ENCODE results near the gene EMX1. TPM values are rescaled to one million over a fixed set of nuclear protein-coding genes. Genes with fewer than 3 reads are reported as not detected.

The EMX1 gene
- total RNA-seq, 1 experiment from 2014 or later = not detected

GRCh38 chr2:72915907-72916742, 1.2 kb upstream of the EMX1 start:
- no peak overlapping the region for H3K27ac ChIP-seq
- no peaks in the 10 kb centered on the region for H3K36me3 ChIP-seq (ENCODE audit: low read depth)
- intact Hi-C loops (cut with micrococcal nuclease; ENCODE audit: unreplicated experiment) = no loop called here
- TF ChIP-seq CTCF (conservative IDR thresholded peaks at IDR 0.05) (no peak), EZH2 (IDR thresholded peaks at IDR 0.05; ENCODE audit: low read depth) (no peak; the same call in 1 of the 2 replicates)
- H3K4me3 ChIP-seq = peak overlapping the region; percentile 74
- POLR2A ChIA-PET (ENCODE audit: unreplicated experiment) = no interaction called here
- CTCF ChIA-PET = interaction anchor here (0.6 kb wide), 1 partner anchor 40 kb away, joined by 3 read pairs; no protein-coding TSS in a partner anchor
- DNase-seq = peak; percentile 58 to 63
- no peaks in the 10 kb centered on the region for H3K9me3 ChIP-seq (ENCODE audit: insufficient read depth, low read depth)
- no peaks in the 10 kb centered on the region for H4K20me1 ChIP-seq (ENCODE audit: insufficient read depth)
- H3K9me2 ChIP-seq (ENCODE audit: insufficient read depth) = no peaks in the 10 kb centered on the region
- H3K4me2 ChIP-seq = peak overlapping the region; percentile 99
- peaks cover 81% of the 10 kb centered on the region for H3K27me3 ChIP-seq (ENCODE audit: insufficient read depth, low read depth)
- H3K4me1 ChIP-seq (replicated peaks; ENCODE audit: insufficient read depth) = peaks cover 14% of the 10 kb centered on the region
- no peaks in the 10 kb centered on the region for H3F3A ChIP-seq (ENCODE audit: insufficient read depth, low read depth)
- H3K79me2 ChIP-seq (ENCODE audit: low read depth) = no peaks in the 10 kb centered on the region
- H2AFZ ChIP-seq = peak overlapping the region; percentile 82
- BruUV-seq (replicated peaks) = no TSS peak

GRCh38 chr2:72916743-72917137, 579 bp upstream of the EMX1 start:
- H3K27ac ChIP-seq = no peak overlapping the region
- ChIA-PET POLR2A (ENCODE audit: unreplicated experiment) (no interaction called here), CTCF (interaction anchor here (0.6 kb wide), 1 partner anchor 40 kb away, joined by 3 read pairs; no protein-coding TSS in a partner anchor)
- no peaks in the 10 kb centered on the region for H3K9me2 ChIP-seq (ENCODE audit: insufficient read depth)
- no TSS peak for BruUV-seq (replicated peaks)
- H3K4me1 ChIP-seq (replicated peaks; ENCODE audit: insufficient read depth) = peaks cover 14% of the 10 kb centered on the region
- no peaks in the 10 kb centered on the region for H3K79me2 ChIP-seq (ENCODE audit: low read depth)
- DNase-seq = no peak
- intact Hi-C loops (cut with micrococcal nuclease; ENCODE audit: unreplicated experiment) = no loop called here
- peak overlapping the region; percentile 74 for H3K4me3 ChIP-seq
- H3K4me2 ChIP-seq = peak overlapping the region; percentile 99
- H3K36me3 ChIP-seq (ENCODE audit: low read depth) = no peaks in the 10 kb centered on the region
- H3K27me3 ChIP-seq (ENCODE audit: insufficient read depth, low read depth) = peaks cover 83% of the 10 kb centered on the region
- H3K9me3 ChIP-seq (ENCODE audit: insufficient read depth, low read depth) = no peaks in the 10 kb centered on the region
- no peaks in the 10 kb centered on the region for H4K20me1 ChIP-seq (ENCODE audit: insufficient read depth)
- TF ChIP-seq EZH2 (IDR thresholded peaks at IDR 0.05; ENCODE audit: low read depth) (no peak), CTCF (conservative IDR thresholded peaks at IDR 0.05) (no peak)
- H3F3A ChIP-seq (ENCODE audit: insufficient read depth, low read depth) = no peaks in the 10 kb centered on the region
- peak overlapping the region; percentile 82 for H2AFZ ChIP-seq

GRCh38 chr2:72917877-72918553, 696 bp downstream of the EMX1 start:
- Histone ChIP-seq H3K4me2 (peak overlapping the region; percentile 99; the same call in 1 of the 2 replicates), H3K4me3 (no peak overlapping the region), H3K9me3 (ENCODE audit: insufficient read depth, low read depth) (no peaks in the 10 kb centered on the region), H3K79me2 (ENCODE audit: low read depth) (no peaks in the 10 kb centered on the region), H2AFZ (no peak overlapping the region), H3K36me3 (ENCODE audit: low read depth) (no peaks in the 10 kb centered on the region), H3K9me2 (ENCODE audit: insufficient read depth) (no peaks in the 10 kb centered on the region), H3K27me3 (ENCODE audit: insufficient read depth, low read depth) (peaks cover 86% of the 10 kb centered on the region), H3K27ac (no peak overlapping the region), H3K4me1 (replicated peaks; ENCODE audit: insufficient read depth) (peaks cover 14% of the 10 kb centered on the region), H3F3A (ENCODE audit: insufficient read depth, low read depth) (no peaks in the 10 kb centered on the region), H4K20me1 (ENCODE audit: insufficient read depth) (no peaks in the 10 kb centered on the region)
- no TSS peak for BruUV-seq (replicated peaks)
- no peak for TF ChIP-seq CTCF (conservative IDR thresholded peaks at IDR 0.05)
- TF ChIP-seq EZH2 (IDR thresholded peaks at IDR 0.05; ENCODE audit: low read depth) = no peak
- intact Hi-C loops (cut with micrococcal nuclease; ENCODE audit: unreplicated experiment) = no loop called here
- ChIA-PET CTCF (no interaction called here), POLR2A (ENCODE audit: unreplicated experiment) (no interaction called here)
- DNase-seq = no peak
